ENCODE measurements around the gene PCSK4. TPM values are rescaled to one million over a fixed set of nuclear protein-coding genes. Genes with fewer than 3 reads are reported as not detected.
"Not testable (repeated sequence)": the region's sequence is repeated elsewhere in the genome, so short reads cannot be mapped to it uniquely, and the experiment has no call there.

The PCSK4 gene
- total RNA-seq, 1 donor from 2014 or later = 37.7 TPM

DNA sequence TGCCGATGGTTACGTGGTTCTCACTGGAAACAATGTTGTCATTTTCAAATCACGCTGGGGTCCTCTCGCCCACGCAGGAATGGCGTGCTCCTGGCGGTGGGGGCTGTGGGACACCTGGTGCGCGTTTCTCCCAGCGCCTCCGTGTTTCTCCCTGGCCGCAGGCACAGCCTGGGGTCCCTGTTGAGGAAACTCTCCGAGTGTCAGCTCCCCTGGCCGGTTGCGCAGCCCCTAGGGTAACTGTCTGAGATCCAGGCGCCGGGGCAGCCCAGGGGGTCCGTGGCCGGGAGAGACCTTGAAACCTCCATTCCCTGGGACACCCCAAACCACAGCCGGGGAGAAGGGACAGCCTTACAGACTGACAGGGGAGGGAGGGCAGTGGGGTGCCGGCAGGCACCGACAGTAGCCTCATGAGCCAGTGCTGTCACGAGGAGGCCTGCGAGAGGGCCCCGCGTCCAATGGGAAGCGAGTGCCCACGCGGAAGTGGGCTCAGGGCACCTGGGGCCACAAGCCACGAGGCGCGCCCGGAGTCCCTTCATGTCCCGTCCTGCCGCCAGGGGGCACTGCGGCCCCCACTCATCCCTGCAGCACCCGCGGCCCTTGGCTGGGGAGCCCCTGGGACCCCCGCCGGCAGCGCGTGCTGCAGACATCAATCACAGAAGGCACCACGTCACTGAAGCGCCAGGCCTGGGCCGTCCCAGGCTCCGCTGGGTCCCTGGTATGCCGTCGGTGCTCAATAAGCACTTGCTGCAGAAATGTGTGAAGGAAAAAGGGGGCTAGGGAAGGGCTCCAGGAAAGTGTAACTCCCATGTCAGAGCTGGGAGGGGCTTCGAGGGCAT is 13.2 kb upstream of the PCSK4 start:
- H3K4me3 Mint-ChIP-seq (ENCODE audit: low read depth) = no peak overlapping the region
- H3K36me3 Mint-ChIP-seq (ENCODE audit: insufficient read depth) = peaks cover 2% of the 10 kb centered on the region
- H3K27me3 Mint-ChIP-seq = peaks cover 24% of the 10 kb centered on the region
- H3K27ac Mint-ChIP-seq = no peak overlapping the region
- TF ChIP-seq, protein P1, sequence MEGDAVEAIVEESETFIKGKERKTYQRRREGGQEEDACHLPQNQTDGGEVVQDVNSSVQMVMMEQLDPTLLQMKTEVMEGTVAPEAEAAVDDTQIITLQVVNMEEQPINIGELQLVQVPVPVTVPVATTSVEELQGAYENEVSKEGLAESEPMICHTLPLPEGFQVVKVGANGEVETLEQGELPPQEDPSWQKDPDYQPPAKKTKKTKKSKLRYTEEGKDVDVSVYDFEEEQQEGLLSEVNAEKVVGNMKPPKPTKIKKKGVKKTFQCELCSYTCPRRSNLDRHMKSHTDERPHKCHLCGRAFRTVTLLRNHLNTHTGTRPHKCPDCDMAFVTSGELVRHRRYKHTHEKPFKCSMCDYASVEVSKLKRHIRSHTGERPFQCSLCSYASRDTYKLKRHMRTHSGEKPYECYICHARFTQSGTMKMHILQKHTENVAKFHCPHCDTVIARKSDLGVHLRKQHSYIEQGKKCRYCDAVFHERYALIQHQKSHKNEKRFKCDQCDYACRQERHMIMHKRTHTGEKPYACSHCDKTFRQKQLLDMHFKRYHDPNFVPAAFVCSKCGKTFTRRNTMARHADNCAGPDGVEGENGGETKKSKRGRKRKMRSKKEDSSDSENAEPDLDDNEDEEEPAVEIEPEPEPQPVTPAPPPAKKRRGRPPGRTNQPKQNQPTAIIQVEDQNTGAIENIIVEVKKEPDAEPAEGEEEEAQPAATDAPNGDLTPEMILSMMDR (IDR thresholded peaks at IDR 0.05; ENCODE audit: unreplicated experiment) = peak; percentile 76
- peaks cover 4% of the 10 kb centered on the region for H3K4me1 Mint-ChIP-seq (ENCODE audit: low read depth)
- no peak for DNase-seq (ENCODE audit: low spot score, unreplicated experiment)
- no peaks in the 10 kb centered on the region for H3K9me3 Mint-ChIP-seq (ENCODE audit: low read depth)

DNA sequence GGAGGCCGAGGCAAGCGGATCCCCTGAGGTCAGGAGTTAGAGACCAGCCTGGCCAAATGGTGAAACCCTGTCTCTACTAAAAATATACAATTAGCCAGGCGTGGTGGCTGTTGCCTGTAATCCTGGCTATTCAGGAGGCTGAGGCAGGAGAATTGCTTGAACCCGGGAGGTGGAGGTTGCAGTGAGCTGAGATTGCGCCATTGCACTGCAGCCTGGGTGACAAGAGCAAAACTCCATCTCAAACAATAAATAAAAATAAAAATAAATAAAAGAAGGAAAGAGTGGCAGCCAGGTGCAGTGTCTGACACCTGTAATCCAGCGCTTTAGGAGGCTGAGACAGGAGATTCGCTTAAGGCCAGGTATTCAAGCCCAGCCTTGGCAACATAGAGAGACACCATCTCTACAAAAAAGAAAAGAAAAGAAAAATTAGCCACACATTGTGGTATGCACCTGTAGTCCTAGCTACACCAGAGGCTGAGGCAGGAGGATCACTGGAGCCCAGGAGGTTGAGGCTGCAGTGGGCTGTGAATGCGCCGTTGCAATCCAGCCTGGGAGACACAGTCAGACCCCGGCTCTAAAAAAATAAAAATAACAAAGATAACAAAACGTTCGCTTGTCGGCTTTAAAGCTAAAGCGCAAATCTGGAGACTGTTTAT is 12.4 kb upstream of the PCSK4 start:
- Mint-ChIP-seq H3K27ac (no peak overlapping the region), H3K36me3 (ENCODE audit: insufficient read depth) (peaks cover under 1% of the 10 kb centered on the region), H3K9me3 (ENCODE audit: low read depth) (no peaks in the 10 kb centered on the region), H3K4me1 (ENCODE audit: low read depth) (peaks cover 5% of the 10 kb centered on the region), H3K27me3 (peaks cover 24% of the 10 kb centered on the region), H3K4me3 (ENCODE audit: low read depth) (no peak overlapping the region)
- TF ChIP-seq, protein P1 (IDR thresholded peaks at IDR 0.05; ENCODE audit: unreplicated experiment) = no peak
- no peak for DNase-seq (ENCODE audit: low spot score, unreplicated experiment)

DNA sequence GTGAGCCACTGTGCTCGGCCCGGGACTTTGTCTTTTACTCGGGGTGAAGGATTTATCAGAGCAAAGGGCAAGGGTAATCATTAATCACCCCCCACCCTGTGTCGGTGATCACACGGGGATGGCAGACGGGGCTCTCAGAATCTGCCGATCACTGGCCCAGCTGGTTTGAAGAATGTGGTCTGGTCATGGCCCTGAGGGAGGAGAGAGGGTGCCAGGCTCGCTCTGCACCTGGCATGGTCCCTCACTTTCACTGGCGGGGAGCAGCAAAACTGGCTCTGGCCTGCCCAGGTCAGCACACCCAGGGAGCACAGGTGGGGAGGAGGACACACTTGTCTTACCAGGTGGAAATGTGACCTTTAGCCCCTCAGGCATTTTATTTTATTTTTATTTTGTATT is 11.0 kb upstream of the PCSK4 start:
- DNase-seq (ENCODE audit: low spot score, unreplicated experiment) = no peak
- no peaks in the 10 kb centered on the region for H3K9me3 Mint-ChIP-seq (ENCODE audit: low read depth)
- H3K4me1 Mint-ChIP-seq (ENCODE audit: low read depth) = peaks cover 10% of the 10 kb centered on the region
- peak overlapping the region; percentile 84 for H3K27ac Mint-ChIP-seq
- no peaks in the 10 kb centered on the region for H3K36me3 Mint-ChIP-seq (ENCODE audit: insufficient read depth)
- H3K4me3 Mint-ChIP-seq (ENCODE audit: low read depth) = no peak overlapping the region
- peaks cover 24% of the 10 kb centered on the region for H3K27me3 Mint-ChIP-seq
- TF ChIP-seq, protein P1 (IDR thresholded peaks at IDR 0.05; ENCODE audit: unreplicated experiment) = no peak

DNA sequence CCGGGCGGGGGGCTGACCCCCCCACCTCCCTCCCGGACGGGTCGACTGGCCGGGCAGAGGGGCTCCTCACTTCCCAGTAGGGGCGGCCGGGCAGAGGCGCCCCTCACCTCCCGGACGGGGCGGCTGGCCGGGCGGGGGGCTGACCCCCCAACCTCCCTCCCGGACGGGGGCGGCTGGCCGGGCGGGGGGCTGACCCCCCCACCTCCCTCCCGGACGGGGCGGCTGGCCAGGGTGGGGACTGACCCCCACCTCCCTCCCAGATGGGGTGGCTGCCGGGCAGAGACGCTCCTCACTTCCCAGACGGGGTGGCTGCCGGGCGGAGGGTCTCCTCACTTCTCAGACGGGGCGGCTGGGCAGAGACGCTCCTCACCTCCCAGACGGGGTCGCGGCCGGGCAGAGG is 9.1 kb upstream of the PCSK4 start:
- not testable (repeated sequence) for H3K36me3 Mint-ChIP-seq (ENCODE audit: insufficient read depth); H3K27ac Mint-ChIP-seq; H3K4me3 Mint-ChIP-seq (ENCODE audit: low read depth); H3K4me1 Mint-ChIP-seq (ENCODE audit: low read depth); H3K9me3 Mint-ChIP-seq (ENCODE audit: low read depth); DNase-seq (ENCODE audit: low spot score, unreplicated experiment)
- peaks cover 11% of the 10 kb centered on the region for H3K27me3 Mint-ChIP-seq

DNA sequence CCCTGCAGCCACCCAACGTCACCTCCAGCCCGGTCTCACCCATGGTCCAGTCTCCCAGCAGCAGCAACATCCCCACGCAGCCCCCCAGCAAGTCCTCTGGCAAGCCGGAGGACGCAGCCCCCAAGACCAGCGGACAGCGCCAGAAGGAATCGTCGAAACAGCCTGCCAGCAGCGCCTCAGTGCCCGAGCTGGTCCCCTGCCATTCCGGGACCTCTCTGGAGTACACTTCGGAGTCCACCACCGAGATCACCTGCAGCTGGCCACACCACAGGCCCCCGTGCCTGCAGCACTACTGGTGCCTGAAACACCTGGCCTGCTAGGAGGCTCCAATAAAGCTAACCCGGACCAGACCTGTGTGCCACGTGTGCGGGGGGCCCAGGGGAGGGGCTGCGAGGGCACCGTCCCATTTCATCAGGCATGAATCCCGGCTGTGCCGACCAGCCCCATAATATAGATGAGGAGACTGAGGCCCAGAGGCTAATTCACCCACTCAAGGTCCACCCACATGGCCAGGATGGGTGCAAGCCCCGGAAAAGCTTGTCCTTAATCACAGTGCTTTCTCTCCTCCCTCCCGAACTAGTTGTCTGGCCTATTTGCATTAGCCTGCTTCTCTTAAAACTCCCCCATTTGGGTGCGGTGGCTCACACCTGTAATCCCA is 7.6 kb upstream of the PCSK4 start:
- Mint-ChIP-seq H3K27ac (no peak overlapping the region), H3K27me3 (peaks cover 3% of the 10 kb centered on the region), H3K36me3 (ENCODE audit: insufficient read depth) (no peaks in the 10 kb centered on the region), H3K4me3 (ENCODE audit: low read depth) (no peak overlapping the region), H3K9me3 (ENCODE audit: low read depth) (no peaks in the 10 kb centered on the region), H3K4me1 (ENCODE audit: low read depth) (peaks cover 13% of the 10 kb centered on the region)
- TF ChIP-seq, protein P1 (IDR thresholded peaks at IDR 0.05; ENCODE audit: unreplicated experiment) = no peak
- no peak for DNase-seq (ENCODE audit: low spot score, unreplicated experiment)

All from progenitor cell of endocrine pancreas (in vitro differentiated cells).